ENCODE data around the gene ARHGEF35. TPM values are rescaled to one million over a fixed set of nuclear protein-coding genes. Genes with fewer than 3 reads are reported as not detected.
"Not testable (repeated sequence)": the region's sequence is repeated elsewhere in the genome, so short reads cannot be mapped to it uniquely, and the experiment has no call there.

ARHGEF35 gene
- total RNA-seq (2014; rRNA removed; shearing (Covaris generic)) (3.4 and 4.3 TPM in 2 replicates), polyA plus RNA-seq (2016; fragmentation: Nextera tagmentation; extraction: Ambion mirVana) (4.5 and 5.8 TPM in 2 replicates)

- H3K27me3 ChIP-seq (replicated peaks; ENCODE audit: insufficient read depth); H2AFZ ChIP-seq; H3K4me2 ChIP-seq (ENCODE audit: unreplicated experiment); in situ Hi-C loops (cut with MboI); DNase-seq; H3K9me2 ChIP-seq (ENCODE audit: insufficient read depth); H3F3A ChIP-seq (ENCODE audit: insufficient read depth); H3K36me3 ChIP-seq (ENCODE audit: low read depth); H3K79me2 ChIP-seq (ENCODE audit: insufficient read depth); H4K20me1 ChIP-seq (ENCODE audit: insufficient read depth); H3K4me1 ChIP-seq (ENCODE audit: insufficient read depth); H3K27ac ChIP-seq; H3K9me3 ChIP-seq (ENCODE audit: low read depth): not testable (repeated sequence)
- WGBS, 2 experiments (ENCODE audit: low coverage in 1 of 2, low lambda C conversion rate in 2 of 2, missing lambda C conversion rate in 2 of 2): 0 to 3% methylated on average over 2 to 15 of the region's 51 CpGs
- H3K9ac ChIP-seq: peak within 1 kb of the TSS; percentile 66
- 0 out of 2 replicates have a peak within 1 kb of the TSS, but pooled peaks have one; percentile 54 for H3K4me3 ChIP-seq
Observed at GRCh38 chr7:144195212-144195872, at the start of gene ARHGEF35. Gene ARHGEF35 (minus strand): TSS chr7:144195833. CDS start chr7:144188383, 7,450 bp downstream.

- H3K27me3 ChIP-seq (replicated peaks; ENCODE audit: insufficient read depth); H4K20me1 ChIP-seq (ENCODE audit: insufficient read depth); H2AFZ ChIP-seq; H3K79me2 ChIP-seq (ENCODE audit: insufficient read depth); H3K36me3 ChIP-seq (ENCODE audit: low read depth); H3K9me2 ChIP-seq (ENCODE audit: insufficient read depth); in situ Hi-C loops (cut with MboI); H3K4me2 ChIP-seq (ENCODE audit: unreplicated experiment); H3K4me1 ChIP-seq (ENCODE audit: insufficient read depth); H3K9me3 ChIP-seq (ENCODE audit: low read depth); H3K4me3 ChIP-seq; H3K9ac ChIP-seq; H3K27ac ChIP-seq; DNase-seq; H3F3A ChIP-seq (ENCODE audit: insufficient read depth): not testable (repeated sequence)
- no CpG with 5 or more reads among the region's 2 CpGs for WGBS, 2 experiments (ENCODE audit: low coverage in 1 of 2, low lambda C conversion rate in 2 of 2, missing lambda C conversion rate in 2 of 2)
Observed at GRCh38 chr7:144245372-144245771, 49.7 kb upstream of the ARHGEF35 start.

- WGBS, 2 experiments (ENCODE audit: low coverage in 1 of 2, low lambda C conversion rate in 2 of 2, missing lambda C conversion rate in 2 of 2): 92 to 96% methylated on average over 1 of the region's 2 CpGs
- in situ Hi-C loops (cut with MboI); DNase-seq; H3K4me3 ChIP-seq; H3K4me2 ChIP-seq (ENCODE audit: unreplicated experiment); H3K9me2 ChIP-seq (ENCODE audit: insufficient read depth); H3K27ac ChIP-seq; H3F3A ChIP-seq (ENCODE audit: insufficient read depth); H3K9me3 ChIP-seq (ENCODE audit: low read depth); H4K20me1 ChIP-seq (ENCODE audit: insufficient read depth); H3K4me1 ChIP-seq (ENCODE audit: insufficient read depth); H2AFZ ChIP-seq; H3K9ac ChIP-seq; H3K79me2 ChIP-seq (ENCODE audit: insufficient read depth); H3K27me3 ChIP-seq (replicated peaks; ENCODE audit: insufficient read depth); H3K36me3 ChIP-seq (ENCODE audit: low read depth): not testable (repeated sequence)
Observed at GRCh38 chr7:144239365-144239764, 43.7 kb upstream of the ARHGEF35 start, which contains the start of gene OR2A42. Gene OR2A42 (minus strand): TSS chr7:144239605. CDS start chr7:144232843, 6,762 bp downstream.

GRCh38 chr7:144238530-144239082, 43.0 kb upstream of the ARHGEF35 start:
- H3K4me2 ChIP-seq (ENCODE audit: unreplicated experiment); H4K20me1 ChIP-seq (ENCODE audit: insufficient read depth); H3K4me1 ChIP-seq (ENCODE audit: insufficient read depth); H3K9me2 ChIP-seq (ENCODE audit: insufficient read depth); H3K79me2 ChIP-seq (ENCODE audit: insufficient read depth); DNase-seq; H3F3A ChIP-seq (ENCODE audit: insufficient read depth); H3K9me3 ChIP-seq (ENCODE audit: low read depth); in situ Hi-C loops (cut with MboI); H3K4me3 ChIP-seq; H3K27ac ChIP-seq; H3K27me3 ChIP-seq (replicated peaks; ENCODE audit: insufficient read depth); H3K36me3 ChIP-seq (ENCODE audit: low read depth); H2AFZ ChIP-seq; H3K9ac ChIP-seq: not testable (repeated sequence)
- 92% methylated on average over 2 of the region's 2 CpGs for WGBS, 2 experiments (ENCODE audit: low coverage in 1 of 2, low lambda C conversion rate in 2 of 2, missing lambda C conversion rate in 2 of 2)

- H3K27ac ChIP-seq; H3F3A ChIP-seq (ENCODE audit: insufficient read depth); H3K4me2 ChIP-seq (ENCODE audit: unreplicated experiment); H3K4me1 ChIP-seq (ENCODE audit: insufficient read depth); H2AFZ ChIP-seq; H3K36me3 ChIP-seq (ENCODE audit: low read depth); H3K9me2 ChIP-seq (ENCODE audit: insufficient read depth); H4K20me1 ChIP-seq (ENCODE audit: insufficient read depth); H3K79me2 ChIP-seq (ENCODE audit: insufficient read depth); H3K4me3 ChIP-seq; in situ Hi-C loops (cut with MboI); DNase-seq; H3K27me3 ChIP-seq (replicated peaks; ENCODE audit: insufficient read depth); H3K9me3 ChIP-seq (ENCODE audit: low read depth); H3K9ac ChIP-seq: not testable (repeated sequence)
- 44 to 63% methylated on average over 1 of the region's 1 CpG for WGBS, 2 experiments (ENCODE audit: low coverage in 1 of 2, low lambda C conversion rate in 2 of 2, missing lambda C conversion rate in 2 of 2)
Observed at GRCh38 chr7:144233039-144233438, 37.4 kb upstream of the ARHGEF35 start.

- H3K9ac ChIP-seq; H2AFZ ChIP-seq; H3K79me2 ChIP-seq (ENCODE audit: insufficient read depth); H3K4me1 ChIP-seq (ENCODE audit: insufficient read depth); H3K36me3 ChIP-seq (ENCODE audit: low read depth); H3K4me3 ChIP-seq; H3F3A ChIP-seq (ENCODE audit: insufficient read depth); H4K20me1 ChIP-seq (ENCODE audit: insufficient read depth); H3K27ac ChIP-seq; in situ Hi-C loops (cut with MboI); DNase-seq; H3K9me2 ChIP-seq (ENCODE audit: insufficient read depth); H3K9me3 ChIP-seq (ENCODE audit: low read depth); H3K4me2 ChIP-seq (ENCODE audit: unreplicated experiment); H3K27me3 ChIP-seq (replicated peaks; ENCODE audit: insufficient read depth): not testable (repeated sequence)
- no CpG with 5 or more reads among the region's 2 CpGs for WGBS, 2 experiments (ENCODE audit: low coverage in 1 of 2, low lambda C conversion rate in 2 of 2, missing lambda C conversion rate in 2 of 2)
Observed at GRCh38 chr7:144231027-144231426, 35.4 kb upstream of the ARHGEF35 start.

GRCh38 chr7:144228810-144229209, 33.2 kb upstream of the ARHGEF35 start:
- H3K36me3 ChIP-seq (ENCODE audit: low read depth); H3K27me3 ChIP-seq (replicated peaks; ENCODE audit: insufficient read depth); H2AFZ ChIP-seq; H3K9me2 ChIP-seq (ENCODE audit: insufficient read depth); H3K27ac ChIP-seq; H3F3A ChIP-seq (ENCODE audit: insufficient read depth); DNase-seq; in situ Hi-C loops (cut with MboI); H4K20me1 ChIP-seq (ENCODE audit: insufficient read depth); H3K9ac ChIP-seq; H3K79me2 ChIP-seq (ENCODE audit: insufficient read depth); H3K4me1 ChIP-seq (ENCODE audit: insufficient read depth); H3K4me3 ChIP-seq; H3K4me2 ChIP-seq (ENCODE audit: unreplicated experiment); H3K9me3 ChIP-seq (ENCODE audit: low read depth): not testable (repeated sequence)
- 35 to 43% methylated on average over 2 of the region's 3 CpGs for WGBS, 2 experiments (ENCODE audit: low coverage in 1 of 2, low lambda C conversion rate in 2 of 2, missing lambda C conversion rate in 2 of 2)

Measured in GM23248 (cell line).